Tibial artery (tissue), 4 donors: Measurements from ENCODE around the gene MLPH.

ENCODE experiments used
- DNase-seq, 2 donors: peaks; one replicate each; pipeline ENCODE4 v3.0.0-alpha.2; 2019
- H3K27ac ChIP-seq, 2 donors: fragments of 200-600 bp; sonication (generic) in 1 of 2; 1 replicate in 1 of 2; 2 replicates in 1 of 2; pipeline ENCODE4 v1.5.1; 2018 to 2019; ENCODE audit warnings: mild to moderate bottlenecking in 1 of 2
- H3K27me3 ChIP-seq, 2 donors: fragments of 200-600 bp; sonication (generic) in 1 of 2; one replicate each; pipeline versions ENCODE4 v1.5.1 to v1.6.0; 2016 to 2019
- H3K36me3 ChIP-seq, 3 donors: fragments of 200-600 bp; sonication (generic) in 2 of 3; one replicate each; pipeline ENCODE4 v1.5.1; 2016 to 2019; ENCODE audit warnings: mild to moderate bottlenecking in 2 of 3
- H3K4me1 ChIP-seq, 4 donors: fragments of 200-600 bp; sonication (generic) in 2 of 4; 1 replicate in 3 of 4; 2 replicates in 1 of 4; pipeline ENCODE4 v1.5.1; 2016 to 2019
- H3K4me3 ChIP-seq, 2 donors: fragments of 200-600 bp; sonication (generic) in 1 of 2; 1 replicate in 1 of 2; 2 replicates in 1 of 2; pipeline ENCODE4 v1.5.1; 2018 to 2019; ENCODE audit warnings: mild to moderate bottlenecking in 2 of 2
- H3K9me3 ChIP-seq, 3 donors: fragments of 200-600 bp; sonication (generic) in 1 of 3; one replicate each; pipeline ENCODE4 v1.5.1; 2016 to 2019
- CTCF ChIP-seq, 2 experiments: fragments of 200-600 bp in 1 of 2; fragments of 450-650 bp in 1 of 2; IDR thresholded peaks; one replicate each; pipeline ENCODE4 v1.5.1; 2017 to 2019; ENCODE audit warnings: antibody characterized with exemption in 2 of 2, mild to moderate bottlenecking in 1 of 2, moderate library complexity in 1 of 2
- intact Hi-C: fragments of 100-400 bp; cut with DNase I; formaldehyde crosslinking; loops from one replicate; pipeline ENCODE4 v1.15.0; 2023; ENCODE audit warnings: low total_unique reads

MLPH gene

GRCh38 chr2:237583385-237584295 is 96.6 kb downstream of the MLPH start:
- Histone ChIP-seq H3K4me1 (peaks cover 0 to 18% (median 13%) of the 10 kb centered on the region in 4 donors), H3K27me3 (no peaks in the 10 kb centered on the region), H3K27ac (no peak overlapping the region), H3K9me3 (no peaks in the 10 kb centered on the region), H3K36me3 (no peaks in the 10 kb centered on the region), H3K4me3 (no peak overlapping the region)
- intact Hi-C loops = loop anchor here (2.0 kb wide), 1 partner anchor 163 kb away; no protein-coding TSS in a partner anchor
- no peak for DNase-seq
- no peak for TF ChIP-seq CTCF (IDR thresholded peaks at IDR 0.05)

GRCh38 chr2:237585590-237586221 is 98.7 kb downstream of the MLPH start:
- no peak for DNase-seq
- H3K9me3 ChIP-seq = no peaks in the 10 kb centered on the region
- peaks cover 0 to 25% (median 19%) of the 10 kb centered on the region in 4 donors for H3K4me1 ChIP-seq
- H3K27ac ChIP-seq = no peak overlapping the region
- no peaks in the 10 kb centered on the region for H3K27me3 ChIP-seq
- intact Hi-C loops = loop anchor here (2.0 kb wide), 1 partner anchor 161 kb away; no protein-coding TSS in a partner anchor
- no peaks in the 10 kb centered on the region for H3K36me3 ChIP-seq
- no peak for TF ChIP-seq CTCF (IDR thresholded peaks at IDR 0.05)
- no peak overlapping the region for H3K4me3 ChIP-seq

GRCh38 chr2:237588044-237588696 is 101.1 kb downstream of the MLPH start:
- H3K4me3 ChIP-seq = no peak overlapping the region
- intact Hi-C loops = no loop called here
- TF ChIP-seq CTCF (IDR thresholded peaks at IDR 0.05) = no peak
- no peaks in the 10 kb centered on the region for H3K36me3 ChIP-seq
- H3K27me3 ChIP-seq = no peaks in the 10 kb centered on the region
- H3K4me1 ChIP-seq = peaks cover 5 to 22% (median 16%) of the 10 kb centered on the region in 4 donors
- H3K9me3 ChIP-seq = no peaks in the 10 kb centered on the region
- peak in 1 of 2 donors; percentile 5 for DNase-seq
- no peak overlapping the region for H3K27ac ChIP-seq

GRCh38 chr2:237590272-237591140 is 103.5 kb downstream of the MLPH start, which contains the start of gene RAB17:
Gene RAB17, minus strand, starts transcription at chr2:237590734. Its CDS starts 4,580 bp downstream, at chr2:237586154.
- Histone ChIP-seq H3K36me3 (no peaks in the 10 kb centered on the region), H3K27ac (peak within 1 kb of the TSS; percentile 1 to 16), H3K27me3 (no peaks in the 10 kb centered on the region), H3K9me3 (no peaks in the 10 kb centered on the region), H3K4me1 (peaks cover 5 to 45% (median 37%) of the 10 kb centered on the region in 4 donors), H3K4me3 (no peak within 1 kb of the TSS)
- TF ChIP-seq CTCF (IDR thresholded peaks at IDR 0.05) = no peak
- no peak for DNase-seq
- intact Hi-C loops = no loop called here
